Measurements from ENCODE around the gene FAT1.
"Not testable (repeated sequence)": the region's sequence is repeated elsewhere in the genome, so short reads cannot be mapped to it uniquely, and the experiment has no call there.

The FAT1 gene

GRCh38 chr4:186723292-186724057 lies at the start of gene FAT1:
TSS of gene FAT1 (minus strand) at chr4:186723856. CDS start at chr4:186709827, 14,029 bp downstream.
- FAIRE-seq (no peak), DNase-seq (ENCODE audit: extremely low spot score, insufficient read length, low read depth) (no peak)

GRCh38 chr4:186772936-186773487 lies 49.4 kb upstream of the FAT1 start:
- FAIRE-seq (no peak), DNase-seq (ENCODE audit: extremely low spot score, insufficient read length, low read depth) (no peak)

- FAIRE-seq, result no peak
Observed at GRCh38 chr4:186771624-186772023, 48.0 kb upstream of the FAT1 start.

GRCh38 chr4:186770481-186771175 lies 47.0 kb upstream of the FAT1 start:
- DNase-seq (ENCODE audit: extremely low spot score, insufficient read length, low read depth) (no peak), FAIRE-seq (no peak)

More at GRCh38 chr4:186771624-186772023, 48.0 kb upstream of the FAT1 start:
- DNase-seq (ENCODE audit: extremely low spot score, insufficient read length, low read depth), result no peak

- DNase-seq (ENCODE audit: extremely low spot score, insufficient read length, low read depth) (no peak), FAIRE-seq (no peak)
Observed at GRCh38 chr4:186767794-186768193, 44.1 kb upstream of the FAT1 start.

- DNase-seq (ENCODE audit: extremely low spot score, insufficient read length, low read depth) (no peak), FAIRE-seq (no peak)
Observed at GRCh38 chr4:186765673-186766546, 42.3 kb upstream of the FAT1 start.

GRCh38 chr4:186765138-186765537 lies 41.5 kb upstream of the FAT1 start:
- DNase-seq (ENCODE audit: extremely low spot score, insufficient read length, low read depth) (no peak), FAIRE-seq (no peak)

GRCh38 chr4:186764457-186764856 lies 40.8 kb upstream of the FAT1 start:
- DNase-seq (ENCODE audit: extremely low spot score, insufficient read length, low read depth), result no peak
- no peak for FAIRE-seq

GRCh38 chr4:186762865-186763264 lies 39.2 kb upstream of the FAT1 start:
- no peak for DNase-seq (ENCODE audit: extremely low spot score, insufficient read length, low read depth)

GRCh38 chr4:186762361-186762760 lies 38.7 kb upstream of the FAT1 start:
- FAIRE-seq, result no peak
- DNase-seq (ENCODE audit: extremely low spot score, insufficient read length, low read depth), result no peak

More at GRCh38 chr4:186762865-186763264, 39.2 kb upstream of the FAT1 start:
- no peak for FAIRE-seq

GRCh38 chr4:186761956-186762355 lies 38.3 kb upstream of the FAT1 start:
- FAIRE-seq; DNase-seq (ENCODE audit: extremely low spot score, insufficient read length, low read depth): not testable (repeated sequence)

- FAIRE-seq (no peak), DNase-seq (ENCODE audit: extremely low spot score, insufficient read length, low read depth) (no peak)
Observed at GRCh38 chr4:186761393-186761792, 37.7 kb upstream of the FAT1 start.

- DNase-seq (ENCODE audit: extremely low spot score, insufficient read length, low read depth) (no peak), FAIRE-seq (no peak)
Observed at GRCh38 chr4:186760576-186760975, 36.9 kb upstream of the FAT1 start.

- DNase-seq (ENCODE audit: extremely low spot score, insufficient read length, low read depth) (no peak), FAIRE-seq (no peak)
Observed at GRCh38 chr4:186759990-186760389, 36.3 kb upstream of the FAT1 start.

- FAIRE-seq (no peak), DNase-seq (ENCODE audit: extremely low spot score, insufficient read length, low read depth) (no peak)
Observed at GRCh38 chr4:186758929-186759682, 35.5 kb upstream of the FAT1 start.

GRCh38 chr4:186757696-186758355 lies 34.2 kb upstream of the FAT1 start:
- no peak for DNase-seq (ENCODE audit: extremely low spot score, insufficient read length, low read depth)
- no peak for FAIRE-seq

- FAIRE-seq; DNase-seq (ENCODE audit: extremely low spot score, insufficient read length, low read depth): not testable (repeated sequence)
Observed at GRCh38 chr4:186756550-186756949, 32.9 kb upstream of the FAT1 start.

- DNase-seq (ENCODE audit: extremely low spot score, insufficient read length, low read depth) (no peak), FAIRE-seq (no peak)
Observed at GRCh38 chr4:186755550-186756519, 32.2 kb upstream of the FAT1 start.
